ENCODE data around the gene EPB41L2.

The EPB41L2 gene

GRCh38 chr6:131053546-131054240, 9.4 kb downstream of the EPB41L2 start:
- H3K4me3 ChIP-seq (ENCODE audit: low read length): no peak overlapping the region
- TF ChIP-seq ZNF274 (IDR thresholded peaks at IDR 0.05; ENCODE audit: low read depth, low read length): no peak

GRCh38 chr6:131052181-131052580, 10.9 kb downstream of the EPB41L2 start:
- no peak overlapping the region for H3K4me3 ChIP-seq (ENCODE audit: low read length)

GRCh38 chr6:131051341-131051740, 11.7 kb downstream of the EPB41L2 start:
- TF ChIP-seq ZNF274 (IDR thresholded peaks at IDR 0.05; ENCODE audit: low read depth, low read length): no peak
- H3K4me3 ChIP-seq (ENCODE audit: low read length): no peak overlapping the region

More at GRCh38 chr6:131052181-131052580, 10.9 kb downstream of the EPB41L2 start:
- TF ChIP-seq ZNF274 (IDR thresholded peaks at IDR 0.05; ENCODE audit: low read depth, low read length): no peak

GRCh38 chr6:131049608-131050007, 13.4 kb downstream of the EPB41L2 start:
- no peak for TF ChIP-seq ZNF274 (IDR thresholded peaks at IDR 0.05; ENCODE audit: low read depth, low read length)
- no peak overlapping the region for H3K4me3 ChIP-seq (ENCODE audit: low read length)

- no peak for TF ChIP-seq ZNF274 (IDR thresholded peaks at IDR 0.05; ENCODE audit: low read depth, low read length)
- no peak overlapping the region for H3K4me3 ChIP-seq (ENCODE audit: low read length)
Observed at GRCh38 chr6:131048933-131049515, 14.0 kb downstream of the EPB41L2 start.

GRCh38 chr6:131048459-131048858, 14.6 kb downstream of the EPB41L2 start:
- TF ChIP-seq ZNF274 (IDR thresholded peaks at IDR 0.05; ENCODE audit: low read depth, low read length): no peak
- H3K4me3 ChIP-seq (ENCODE audit: low read length): no peak overlapping the region

GRCh38 chr6:131045139-131045538, 17.9 kb downstream of the EPB41L2 start:
- TF ChIP-seq ZNF274 (IDR thresholded peaks at IDR 0.05; ENCODE audit: low read depth, low read length): no peak
- no peak overlapping the region for H3K4me3 ChIP-seq (ENCODE audit: low read length)

GRCh38 chr6:131043902-131044447, 19.1 kb downstream of the EPB41L2 start:
- TF ChIP-seq ZNF274 (IDR thresholded peaks at IDR 0.05; ENCODE audit: low read depth, low read length): no peak

GRCh38 chr6:131042664-131043063, 20.4 kb downstream of the EPB41L2 start:
- no peak overlapping the region for H3K4me3 ChIP-seq (ENCODE audit: low read length)
- TF ChIP-seq ZNF274 (IDR thresholded peaks at IDR 0.05; ENCODE audit: low read depth, low read length): no peak

More at GRCh38 chr6:131043902-131044447, 19.1 kb downstream of the EPB41L2 start:
- H3K4me3 ChIP-seq (ENCODE audit: low read length): no peak overlapping the region

- TF ChIP-seq ZNF274 (IDR thresholded peaks at IDR 0.05; ENCODE audit: low read depth, low read length): no peak
- no peak overlapping the region for H3K4me3 ChIP-seq (ENCODE audit: low read length)
Observed at GRCh38 chr6:131041814-131042213, 21.2 kb downstream of the EPB41L2 start.

GRCh38 chr6:131040866-131041265, 22.2 kb downstream of the EPB41L2 start:
- no peak for TF ChIP-seq ZNF274 (IDR thresholded peaks at IDR 0.05; ENCODE audit: low read depth, low read length)
- no peak overlapping the region for H3K4me3 ChIP-seq (ENCODE audit: low read length)

- TF ChIP-seq ZNF274 (IDR thresholded peaks at IDR 0.05; ENCODE audit: low read depth, low read length): no peak
- H3K4me3 ChIP-seq (ENCODE audit: low read length): no peak overlapping the region
Observed at GRCh38 chr6:131039345-131039680, 23.7 kb downstream of the EPB41L2 start.

- H3K4me3 ChIP-seq (ENCODE audit: low read length): no peak overlapping the region
- TF ChIP-seq ZNF274 (IDR thresholded peaks at IDR 0.05; ENCODE audit: low read depth, low read length): no peak
Observed at GRCh38 chr6:131038597-131039344, 24.3 kb downstream of the EPB41L2 start.

- TF ChIP-seq ZNF274 (IDR thresholded peaks at IDR 0.05; ENCODE audit: low read depth, low read length): no peak
- H3K4me3 ChIP-seq (ENCODE audit: low read length): no peak overlapping the region
Observed at GRCh38 chr6:131037194-131037897, 25.7 kb downstream of the EPB41L2 start.
